ENCODE measurements around the gene PRR33. TPM values are rescaled to one million over a fixed set of nuclear protein-coding genes. Genes with fewer than 3 reads are reported as not detected.

The PRR33 gene
- total RNA-seq, 4 donors from 2014 or later = not detected

DNA sequence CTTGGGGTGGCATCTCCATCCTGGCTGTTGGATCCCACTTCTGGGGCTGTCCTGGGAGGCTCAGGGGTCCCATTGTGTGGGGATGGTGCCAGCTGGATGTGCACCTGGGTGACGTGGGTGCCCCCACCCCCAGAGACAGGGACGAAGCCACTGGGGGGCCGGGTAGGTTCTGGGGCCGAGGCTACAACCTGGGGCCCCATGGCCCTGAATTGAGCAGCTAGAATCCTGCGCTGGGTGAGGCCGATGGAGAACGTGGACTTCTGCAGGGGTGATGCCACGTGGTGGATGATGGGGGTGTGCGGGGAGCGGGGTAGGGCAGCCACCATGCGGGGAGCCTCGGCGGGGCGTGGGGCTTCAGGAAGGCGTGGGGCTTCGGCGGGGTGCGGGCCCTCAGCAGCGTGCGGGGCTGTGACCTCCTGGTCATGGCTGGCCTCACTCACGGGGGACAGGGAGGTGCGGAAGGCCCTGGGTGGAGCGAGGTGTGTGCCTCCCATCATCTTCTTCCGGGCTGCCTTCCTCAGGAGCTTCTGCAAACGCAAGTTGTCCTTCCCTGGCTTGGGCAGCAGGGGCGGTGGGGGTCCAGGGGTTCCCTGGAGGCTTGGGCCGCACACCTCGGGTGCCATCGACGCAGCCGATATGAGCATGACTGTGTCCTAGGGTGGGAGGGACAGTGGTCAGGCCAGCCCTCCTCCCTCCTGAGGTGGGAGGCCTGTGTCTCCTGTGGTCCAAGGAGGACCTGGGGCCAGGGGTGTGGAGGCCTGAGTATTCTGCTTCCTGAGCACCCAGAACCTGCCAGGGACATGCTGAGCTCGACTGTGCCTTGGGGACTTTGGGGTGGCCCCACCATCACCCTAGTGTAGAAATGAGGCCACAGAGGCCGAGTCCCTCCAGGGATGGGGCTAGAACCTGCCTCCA lies 1.5 kb downstream of the PRR33 start:
- H3K27ac ChIP-seq = peak overlapping the region in 1 of 4 donors; percentile 29
- H3K9me3 ChIP-seq = no peaks in the 10 kb centered on the region
- H3K36me3 ChIP-seq = peaks cover 0 to 20% (median 0%) of the 10 kb centered on the region in 3 donors
- WGBS, 2 donors = 82 to 94% methylated on average over 26 to 32 of the region's 33 CpGs
- TF ChIP-seq POLR2A (IDR thresholded peaks at IDR 0.05) = no peak
- no peak for TF ChIP-seq EP300 (IDR thresholded peaks at IDR 0.05)
- TF ChIP-seq, protein P1, sequence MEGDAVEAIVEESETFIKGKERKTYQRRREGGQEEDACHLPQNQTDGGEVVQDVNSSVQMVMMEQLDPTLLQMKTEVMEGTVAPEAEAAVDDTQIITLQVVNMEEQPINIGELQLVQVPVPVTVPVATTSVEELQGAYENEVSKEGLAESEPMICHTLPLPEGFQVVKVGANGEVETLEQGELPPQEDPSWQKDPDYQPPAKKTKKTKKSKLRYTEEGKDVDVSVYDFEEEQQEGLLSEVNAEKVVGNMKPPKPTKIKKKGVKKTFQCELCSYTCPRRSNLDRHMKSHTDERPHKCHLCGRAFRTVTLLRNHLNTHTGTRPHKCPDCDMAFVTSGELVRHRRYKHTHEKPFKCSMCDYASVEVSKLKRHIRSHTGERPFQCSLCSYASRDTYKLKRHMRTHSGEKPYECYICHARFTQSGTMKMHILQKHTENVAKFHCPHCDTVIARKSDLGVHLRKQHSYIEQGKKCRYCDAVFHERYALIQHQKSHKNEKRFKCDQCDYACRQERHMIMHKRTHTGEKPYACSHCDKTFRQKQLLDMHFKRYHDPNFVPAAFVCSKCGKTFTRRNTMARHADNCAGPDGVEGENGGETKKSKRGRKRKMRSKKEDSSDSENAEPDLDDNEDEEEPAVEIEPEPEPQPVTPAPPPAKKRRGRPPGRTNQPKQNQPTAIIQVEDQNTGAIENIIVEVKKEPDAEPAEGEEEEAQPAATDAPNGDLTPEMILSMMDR (IDR thresholded peaks at IDR 0.05) = no peak
- peaks cover 0 to 10% (median 0%) of the 10 kb centered on the region in 4 donors for H3K4me1 ChIP-seq
- no peak overlapping the region for H3K4me3 ChIP-seq
- no peaks in the 10 kb centered on the region for H3K27me3 ChIP-seq
- no peak for DNase-seq (ENCODE audit: low spot score in 2 of 2)

DNA sequence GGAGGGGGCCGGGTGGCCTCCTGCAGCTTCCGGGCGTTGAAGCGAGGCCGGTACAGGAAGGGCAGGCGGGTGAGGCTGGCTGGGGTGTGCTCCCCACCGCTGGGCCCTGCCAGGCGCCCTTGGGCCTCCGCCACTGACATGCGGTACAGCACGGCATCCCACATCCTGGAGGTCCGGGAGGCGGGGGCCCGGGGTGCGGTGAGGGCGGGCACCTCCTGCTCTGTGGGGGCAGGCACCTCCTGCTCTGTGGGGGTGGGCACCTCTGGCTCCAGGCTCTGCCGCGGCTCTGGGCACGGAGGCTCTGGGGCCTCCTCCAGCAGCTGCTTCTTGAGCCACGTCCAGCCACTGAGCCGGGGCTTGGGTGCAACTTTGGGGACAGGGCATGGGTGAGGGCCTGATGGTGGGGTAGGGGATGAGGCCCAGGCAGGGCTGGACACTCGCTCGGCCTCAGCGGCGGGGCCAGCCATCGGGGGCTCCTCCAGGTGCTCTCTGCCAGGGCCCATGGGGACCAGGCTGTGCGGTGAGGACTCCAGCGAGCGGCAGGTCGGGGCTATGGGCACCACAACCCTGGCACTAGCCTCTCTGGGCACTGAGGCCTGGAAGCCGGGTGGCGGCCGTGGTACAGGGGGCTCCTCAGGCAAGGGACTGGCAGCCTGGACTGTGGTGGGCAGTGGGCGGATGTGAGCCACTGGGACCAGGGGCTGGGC lies 2.3 kb downstream of the PRR33 start:
- peak in 1 of 2 donors; percentile 12 for DNase-seq (ENCODE audit: low spot score in 2 of 2)
- Histone ChIP-seq H3K4me1 (peaks cover 0 to 10% (median 0%) of the 10 kb centered on the region in 4 donors), H3K4me3 (no peak overlapping the region), H3K36me3 (peaks cover 0 to 28% (median 0%) of the 10 kb centered on the region in 3 donors), H3K27me3 (no peaks in the 10 kb centered on the region), H3K27ac (no peak overlapping the region), H3K9me3 (no peaks in the 10 kb centered on the region)
- WGBS, 2 donors = 80 to 84% methylated on average over 14 to 22 of the region's 34 CpGs
- TF ChIP-seq, protein P1 (IDR thresholded peaks at IDR 0.05) = no peak
- TF ChIP-seq POLR2A (IDR thresholded peaks at IDR 0.05) (no peak), EP300 (IDR thresholded peaks at IDR 0.05) (no peak)

DNA sequence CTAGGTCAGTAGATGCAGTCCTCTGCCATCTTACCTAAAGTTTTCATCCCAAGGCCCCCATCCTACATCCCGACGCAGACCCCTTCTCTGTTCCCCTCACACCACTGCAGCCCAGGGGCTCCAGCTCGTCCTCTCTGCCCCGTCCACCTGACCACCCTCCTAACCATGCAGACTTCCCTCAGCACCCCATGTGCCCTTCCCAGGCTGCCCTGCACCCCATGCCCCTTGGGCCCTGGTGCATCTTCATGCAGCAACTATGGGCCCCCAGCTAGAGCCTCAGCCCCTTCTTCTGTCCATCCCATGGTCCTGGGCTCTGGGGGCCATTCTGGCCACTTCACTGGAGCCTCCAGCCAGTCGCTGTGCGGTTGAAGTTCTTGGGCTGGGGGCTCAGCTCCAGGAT lies 2.9 kb downstream of the PRR33 start:
- TF ChIP-seq, protein P1 (IDR thresholded peaks at IDR 0.05) = no peak
- no peak for TF ChIP-seq POLR2A (IDR thresholded peaks at IDR 0.05)
- no peak for TF ChIP-seq EP300 (IDR thresholded peaks at IDR 0.05)
- Histone ChIP-seq H3K4me3 (no peak overlapping the region), H3K4me1 (peaks cover 0 to 10% (median 0%) of the 10 kb centered on the region in 4 donors), H3K27me3 (no peaks in the 10 kb centered on the region), H3K9me3 (no peaks in the 10 kb centered on the region), H3K27ac (no peak overlapping the region), H3K36me3 (peaks cover 0 to 34% (median 0%) of the 10 kb centered on the region in 3 donors)
- 86 to 90% methylated on average over 6 of the region's 6 CpGs for WGBS, 2 donors
- no peak for DNase-seq (ENCODE audit: low spot score in 2 of 2)

DNA sequence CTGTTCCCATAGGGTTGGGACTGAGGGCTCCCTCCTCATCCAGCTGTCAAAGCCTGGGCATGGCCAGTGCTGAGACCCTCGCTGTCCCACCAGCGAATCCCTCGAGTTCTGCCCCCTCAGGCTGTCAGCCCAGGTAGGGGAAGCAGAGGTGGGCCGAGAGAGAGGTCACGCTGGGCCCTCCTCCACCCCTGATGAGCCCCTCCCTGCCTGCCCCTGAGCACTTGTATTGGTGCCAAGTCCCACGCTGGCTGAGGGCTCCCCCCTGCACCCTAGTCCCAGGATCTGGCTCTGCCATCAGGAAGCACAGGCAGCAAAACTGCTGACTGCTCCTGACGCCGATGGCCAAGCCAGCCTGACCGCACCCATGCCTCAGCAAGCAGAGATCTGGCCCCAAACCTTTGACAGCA lies 3.3 kb downstream of the PRR33 start:
- no peak for DNase-seq (ENCODE audit: low spot score in 2 of 2)
- TF ChIP-seq POLR2A (IDR thresholded peaks at IDR 0.05) = no peak
- TF ChIP-seq, protein P1 (IDR thresholded peaks at IDR 0.05) = no peak
- no peak for TF ChIP-seq EP300 (IDR thresholded peaks at IDR 0.05)
- H3K27ac ChIP-seq = peak overlapping the region in 2 of 4 donors; percentile 13 to 24
- no peak overlapping the region for H3K4me3 ChIP-seq
- H3K4me1 ChIP-seq = peaks cover 0 to 10% (median 0%) of the 10 kb centered on the region in 4 donors
- peaks cover 0 to 38% (median 0%) of the 10 kb centered on the region in 3 donors for H3K36me3 ChIP-seq
- WGBS, 2 donors = 61 to 86% methylated on average over 3 to 9 of the region's 9 CpGs
- H3K27me3 ChIP-seq = no peaks in the 10 kb centered on the region
- no peaks in the 10 kb centered on the region for H3K9me3 ChIP-seq
